ENCODE results near the gene EPHA5.
A peak's percentile ranks its signal among the peaks of the same experiment; 100 is the strongest.

Gene EPHA5

DNA sequence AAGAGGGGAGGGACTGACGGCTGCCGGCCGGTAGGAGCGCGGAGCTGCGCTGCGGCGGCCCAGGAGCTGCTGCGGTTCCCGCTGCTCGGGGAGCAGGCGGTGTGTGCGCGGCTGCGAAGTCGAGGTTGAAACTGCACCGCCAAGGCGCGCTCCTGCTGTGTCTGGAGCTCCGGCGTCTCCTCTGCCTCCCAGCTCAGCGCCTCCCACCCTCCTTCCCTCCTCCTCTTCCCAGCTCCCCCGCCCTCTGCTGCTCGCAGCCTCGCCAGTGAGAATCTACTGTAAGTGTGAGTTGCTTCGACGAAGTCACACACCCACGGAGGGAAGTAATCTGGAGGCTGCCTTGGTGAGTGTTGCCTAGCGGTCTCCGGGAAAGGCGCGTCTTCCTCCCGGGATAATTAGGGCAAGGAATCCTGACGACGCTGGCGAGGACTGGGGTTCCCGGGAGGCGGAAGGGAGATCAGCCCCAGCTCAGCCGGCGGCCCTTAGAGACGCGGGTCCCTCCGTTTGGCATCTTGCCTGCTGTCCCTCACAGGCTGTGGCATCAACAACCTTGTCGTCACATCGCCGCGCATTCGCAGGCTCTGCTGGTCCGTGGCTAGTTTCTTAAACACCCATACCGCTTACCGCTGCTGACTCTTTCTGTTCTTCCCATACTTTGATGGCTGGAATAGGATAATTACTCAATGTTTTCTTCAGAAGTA is at the start of gene EPHA5:
Gene EPHA5 (minus strand): TSS at position 159 of the 701 bp plus-strand sequence. CDS start 747 bp downstream, outside the sequence.
- ATAC-seq (replicated peaks; ENCODE audit: extremely low read depth, poor library complexity, severe bottlenecking) (peak; percentile 10), DNase-seq (ENCODE audit: low spot score in 2 of 2) (no peak)
- H3K4me1 Mint-ChIP-seq = no peaks in the 10 kb centered on the region
- no peak within 1 kb of the TSS for H3K4me3 Mint-ChIP-seq
- H3K27me3 Mint-ChIP-seq = peaks cover 30% of the 10 kb centered on the region
- no peak within 1 kb of the TSS for H3K27ac Mint-ChIP-seq (ENCODE audit: low read depth)
- H3K36me3 Mint-ChIP-seq (ENCODE audit: insufficient read depth) = no peaks in the 10 kb centered on the region
- peaks cover 24% of the 10 kb centered on the region for H3K9me3 Mint-ChIP-seq

DNA sequence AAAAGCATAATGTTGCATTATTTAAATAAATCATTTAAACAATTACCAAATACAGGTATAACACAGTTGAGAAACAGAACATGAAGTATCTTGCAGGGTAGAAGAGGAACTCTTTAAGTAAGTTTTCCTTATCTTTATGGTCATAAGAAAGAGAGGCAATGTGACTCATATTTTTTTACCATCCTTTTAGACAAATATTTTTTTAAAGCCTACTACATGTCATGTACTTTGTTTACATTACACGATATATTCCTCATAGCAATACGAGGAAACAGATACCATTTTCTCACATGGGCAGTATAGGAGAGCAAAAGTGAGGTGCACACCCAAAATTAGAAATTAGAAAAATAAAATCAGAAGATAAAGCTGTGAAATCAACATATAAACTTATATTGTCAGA is 49.3 kb upstream of the EPHA5 start:
- no peak for DNase-seq (ENCODE audit: low spot score in 2 of 2)
- Mint-ChIP-seq H3K9me3 (peaks cover 11% of the 10 kb centered on the region), H3K4me3 (no peak overlapping the region), H3K36me3 (ENCODE audit: insufficient read depth) (no peaks in the 10 kb centered on the region), H3K27me3 (no peaks in the 10 kb centered on the region), H3K27ac (ENCODE audit: low read depth) (no peak overlapping the region), H3K4me1 (no peaks in the 10 kb centered on the region)
- ATAC-seq (replicated peaks; ENCODE audit: extremely low read depth, poor library complexity, severe bottlenecking) = no peak

DNA sequence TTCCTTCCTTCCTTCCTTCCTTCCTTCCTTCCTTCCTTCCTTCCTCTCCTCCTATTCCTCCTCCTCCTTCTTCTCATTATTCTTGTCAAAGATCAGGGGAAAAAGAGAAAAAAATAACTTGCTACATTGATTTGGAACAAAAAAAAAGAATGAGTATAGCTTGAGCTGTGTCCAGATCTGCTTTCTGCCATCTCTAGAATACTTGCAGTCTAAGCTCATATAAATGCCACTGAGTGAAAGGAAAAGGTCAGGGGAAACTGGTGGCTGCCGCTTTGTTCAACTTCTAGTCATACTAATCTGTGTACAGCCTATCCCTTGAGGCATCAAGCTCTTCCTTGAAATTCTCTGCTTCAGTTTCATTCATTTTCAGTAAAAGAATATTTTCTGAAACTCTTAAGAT is 28.3 kb upstream of the EPHA5 start:
- H3K4me3 Mint-ChIP-seq = no peak overlapping the region
- DNase-seq (ENCODE audit: low spot score in 2 of 2) (no peak), ATAC-seq (replicated peaks; ENCODE audit: extremely low read depth, poor library complexity, severe bottlenecking) (no peak)
- H3K9me3 Mint-ChIP-seq = peaks cover 11% of the 10 kb centered on the region
- H3K36me3 Mint-ChIP-seq (ENCODE audit: insufficient read depth) = no peaks in the 10 kb centered on the region
- H3K4me1 Mint-ChIP-seq = no peaks in the 10 kb centered on the region
- H3K27me3 Mint-ChIP-seq = no peaks in the 10 kb centered on the region
- no peak overlapping the region for H3K27ac Mint-ChIP-seq (ENCODE audit: low read depth)

DNA sequence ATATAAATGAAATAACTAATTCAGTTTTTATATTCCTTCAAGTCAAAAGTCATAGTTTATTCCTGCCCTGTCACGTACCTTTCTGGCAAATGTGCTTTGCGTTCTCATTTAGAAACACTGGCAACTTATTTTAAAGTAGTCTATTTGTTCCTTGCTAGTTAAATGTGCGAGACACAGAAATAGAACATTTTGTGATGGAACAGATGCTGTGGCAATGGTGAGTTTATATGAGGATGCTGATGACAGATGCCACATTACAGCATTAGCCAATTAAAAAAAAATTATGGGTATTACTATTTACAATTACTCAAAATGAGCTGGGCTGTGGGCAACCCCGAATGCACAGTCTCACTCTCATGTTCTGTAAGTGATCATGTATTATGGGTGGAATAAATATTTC is 26.1 kb upstream of the EPHA5 start:
- H3K36me3 Mint-ChIP-seq (ENCODE audit: insufficient read depth) = no peaks in the 10 kb centered on the region
- no peaks in the 10 kb centered on the region for H3K27me3 Mint-ChIP-seq
- no peak for ATAC-seq (replicated peaks; ENCODE audit: extremely low read depth, poor library complexity, severe bottlenecking)
- H3K27ac Mint-ChIP-seq (ENCODE audit: low read depth) = no peak overlapping the region
- no peak overlapping the region for H3K4me3 Mint-ChIP-seq
- DNase-seq (ENCODE audit: low spot score in 2 of 2) = no peak
- peaks cover 11% of the 10 kb centered on the region for H3K9me3 Mint-ChIP-seq
- H3K4me1 Mint-ChIP-seq = no peaks in the 10 kb centered on the region

DNA sequence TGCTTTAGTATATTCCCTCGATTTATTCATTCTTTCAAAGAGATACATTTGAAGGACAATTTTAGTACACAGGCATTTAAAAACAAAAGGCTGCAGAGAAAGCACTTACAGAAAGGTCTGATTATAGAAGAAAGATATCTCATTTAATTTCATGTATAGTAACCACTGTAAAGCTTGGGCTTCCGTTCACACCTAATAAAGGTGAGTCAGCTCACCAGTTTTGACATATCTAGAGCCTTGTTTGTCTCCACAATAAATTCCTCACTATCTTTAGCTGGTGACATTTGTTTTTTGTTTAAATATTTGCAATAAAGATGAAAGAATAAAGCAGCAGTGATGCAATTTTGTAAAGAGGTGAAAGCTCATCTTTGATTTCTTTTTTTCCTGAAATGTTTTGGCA is 1.1 kb upstream of the EPHA5 start:
- H3K36me3 Mint-ChIP-seq (ENCODE audit: insufficient read depth) = no peaks in the 10 kb centered on the region
- H3K4me1 Mint-ChIP-seq = no peaks in the 10 kb centered on the region
- peaks cover 24% of the 10 kb centered on the region for H3K9me3 Mint-ChIP-seq
- ATAC-seq (replicated peaks; ENCODE audit: extremely low read depth, poor library complexity, severe bottlenecking) (no peak), DNase-seq (ENCODE audit: low spot score in 2 of 2) (no peak)
- H3K4me3 Mint-ChIP-seq = no peak overlapping the region
- H3K27me3 Mint-ChIP-seq = peaks cover 30% of the 10 kb centered on the region
- H3K27ac Mint-ChIP-seq (ENCODE audit: low read depth) = no peak overlapping the region

DNA sequence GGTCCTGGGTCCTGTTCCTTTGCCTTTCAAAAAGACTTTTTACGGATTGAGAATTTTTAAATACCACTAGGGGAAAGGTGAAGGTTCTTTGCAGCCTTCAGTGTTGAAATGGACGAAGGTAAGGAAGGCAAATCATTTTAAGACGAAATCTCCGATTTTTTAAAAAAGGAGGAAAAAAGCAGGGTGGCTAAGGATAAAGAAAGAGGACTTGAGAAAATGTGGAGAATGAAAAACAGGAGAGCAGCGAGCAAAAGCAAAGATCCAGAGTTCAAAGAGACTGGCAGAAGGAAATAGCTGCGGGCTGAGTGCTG is 314 bp downstream of the EPHA5 start:
- ATAC-seq (replicated peaks; ENCODE audit: extremely low read depth, poor library complexity, severe bottlenecking) = no peak
- Mint-ChIP-seq H3K36me3 (ENCODE audit: insufficient read depth) (no peaks in the 10 kb centered on the region), H3K27ac (ENCODE audit: low read depth) (no peak overlapping the region), H3K9me3 (peaks cover 24% of the 10 kb centered on the region), H3K27me3 (peaks cover 30% of the 10 kb centered on the region), H3K4me1 (no peaks in the 10 kb centered on the region), H3K4me3 (no peak overlapping the region)
- DNase-seq (ENCODE audit: low spot score in 2 of 2) = no peak

DNA sequence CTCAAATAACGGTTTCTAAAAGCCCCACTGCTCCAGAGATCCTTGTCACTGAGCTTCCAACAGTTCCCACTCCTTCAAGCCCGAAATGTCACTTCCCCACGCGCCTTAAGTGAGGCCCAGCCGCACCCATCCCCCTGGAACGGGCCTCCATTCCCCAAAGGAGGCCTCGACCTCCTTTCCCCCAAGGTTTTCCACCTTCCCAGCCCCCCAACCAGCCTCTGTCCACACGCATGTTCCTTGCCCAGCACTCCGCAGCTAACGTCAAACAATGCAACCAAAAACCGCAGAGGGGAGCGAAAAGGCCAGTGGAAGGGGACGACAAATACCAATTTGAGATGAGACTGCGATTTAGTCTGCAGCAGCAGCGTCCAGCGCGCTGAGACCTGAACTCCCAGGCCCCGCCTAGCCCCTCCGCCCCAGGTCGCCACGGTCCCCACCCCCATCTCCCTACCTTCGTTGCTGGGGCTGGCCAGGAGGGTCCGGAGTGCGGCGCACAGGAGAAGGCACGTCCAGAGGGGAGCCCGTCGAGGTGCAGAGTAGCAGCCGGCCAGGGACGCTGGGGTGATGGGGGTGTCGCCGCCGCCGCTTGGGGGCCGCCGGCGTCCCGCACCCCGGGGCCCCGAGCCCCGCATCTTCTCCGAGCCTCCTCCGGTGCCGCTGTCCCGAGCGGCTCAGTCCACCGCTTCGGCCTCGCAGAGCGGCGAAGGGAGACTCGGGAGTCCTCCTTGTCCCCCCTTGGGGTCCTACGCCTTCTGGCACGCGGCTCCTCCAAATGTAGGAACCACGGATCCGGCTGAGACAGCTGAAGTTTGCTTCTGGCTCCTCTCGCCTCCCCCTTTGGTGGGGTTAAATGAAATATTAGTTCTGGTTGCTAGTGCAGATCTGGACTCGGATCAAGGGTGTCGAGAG is 924 bp downstream of the EPHA5 start:
- H3K4me3 Mint-ChIP-seq = no peak overlapping the region
- DNase-seq (ENCODE audit: low spot score in 2 of 2) = no peak

DNA sequence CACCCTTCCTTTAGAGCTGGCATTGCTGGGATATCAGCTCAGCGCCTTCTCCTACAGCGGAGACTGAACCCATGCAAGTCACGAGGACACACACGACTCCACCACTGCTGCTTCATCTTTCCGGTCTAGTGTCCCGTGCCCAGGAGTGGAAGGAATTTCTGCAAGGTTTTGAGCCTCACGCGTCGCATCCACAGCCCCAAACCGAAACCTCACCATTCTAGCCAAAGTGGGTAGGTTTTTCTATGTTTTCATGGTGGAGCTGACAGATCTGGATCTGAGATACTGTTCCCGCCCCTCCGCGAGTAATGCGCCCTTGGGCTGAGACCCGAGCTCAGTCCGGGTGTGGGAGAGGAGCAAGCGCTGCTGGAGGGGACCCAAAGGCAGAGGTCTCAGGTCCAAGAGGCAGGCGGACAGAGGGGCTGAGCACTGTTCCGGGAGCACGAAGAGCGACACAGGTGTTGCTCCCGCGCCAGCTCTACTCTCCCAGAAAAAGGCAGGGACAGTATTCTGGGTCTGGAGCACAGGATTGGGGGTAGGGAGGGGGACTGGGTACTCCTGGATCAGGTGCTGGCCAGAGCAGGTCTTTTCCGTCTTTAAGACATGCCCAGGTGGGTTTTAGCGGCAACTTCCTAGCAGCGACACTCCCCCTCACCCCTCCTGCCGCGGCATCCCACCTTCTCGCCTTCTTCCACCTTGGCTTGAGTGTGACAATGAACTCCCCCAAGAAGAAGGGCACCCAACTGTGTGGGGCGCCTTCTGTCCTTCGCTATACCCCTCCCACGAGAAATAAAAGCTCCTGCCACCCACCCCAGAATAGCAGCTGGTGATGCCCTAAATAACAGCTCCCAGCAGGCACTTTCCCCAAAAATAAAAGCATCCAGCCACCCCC is 1.8 kb downstream of the EPHA5 start:
- H3K36me3 Mint-ChIP-seq (ENCODE audit: insufficient read depth) = no peaks in the 10 kb centered on the region
- H3K9me3 Mint-ChIP-seq = peaks cover 24% of the 10 kb centered on the region
- ATAC-seq (replicated peaks; ENCODE audit: extremely low read depth, poor library complexity, severe bottlenecking) = no peak
- peaks cover 30% of the 10 kb centered on the region for H3K27me3 Mint-ChIP-seq
- H3K4me3 Mint-ChIP-seq = no peak overlapping the region
- no peaks in the 10 kb centered on the region for H3K4me1 Mint-ChIP-seq
- no peak overlapping the region for H3K27ac Mint-ChIP-seq (ENCODE audit: low read depth)
- no peak for DNase-seq (ENCODE audit: low spot score in 2 of 2)

More for the DNA sequence above, 924 bp downstream of the EPHA5 start:
- Mint-ChIP-seq H3K9me3 (peaks cover 24% of the 10 kb centered on the region), H3K36me3 (ENCODE audit: insufficient read depth) (no peaks in the 10 kb centered on the region), H3K4me1 (no peaks in the 10 kb centered on the region), H3K27me3 (peaks cover 30% of the 10 kb centered on the region), H3K27ac (ENCODE audit: low read depth) (no peak overlapping the region)
- no peak for ATAC-seq (replicated peaks; ENCODE audit: extremely low read depth, poor library complexity, severe bottlenecking)

DNA sequence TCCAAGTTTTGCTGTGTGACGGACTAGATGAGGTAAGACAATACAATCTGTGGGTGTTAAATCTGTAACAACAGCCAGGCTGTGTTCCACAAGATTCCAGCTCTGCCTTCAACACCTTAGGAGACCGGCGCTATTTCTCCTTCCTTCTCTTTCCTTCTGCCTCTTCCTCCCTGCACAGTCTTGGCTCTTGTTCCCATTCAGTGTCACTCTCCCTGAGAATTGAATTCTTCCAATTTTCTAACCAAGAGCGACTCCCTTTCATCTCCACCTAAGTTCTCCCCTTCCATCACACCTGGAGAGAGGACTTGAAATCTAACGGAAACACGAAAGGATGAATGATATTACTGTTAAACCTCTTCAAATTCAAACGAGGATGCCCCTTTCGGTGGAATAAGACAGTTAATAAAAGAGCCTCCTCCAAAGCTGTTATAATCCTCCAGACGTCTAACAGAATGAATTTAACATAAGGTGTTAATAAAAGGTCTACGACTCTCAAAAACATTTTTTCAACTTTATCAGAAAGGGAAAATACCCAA is 2.7 kb downstream of the EPHA5 start:
- peaks cover 30% of the 10 kb centered on the region for H3K27me3 Mint-ChIP-seq
- no peaks in the 10 kb centered on the region for H3K36me3 Mint-ChIP-seq (ENCODE audit: insufficient read depth)
- H3K4me1 Mint-ChIP-seq = no peaks in the 10 kb centered on the region
- DNase-seq (ENCODE audit: low spot score in 2 of 2) = no peak
- no peak overlapping the region for H3K4me3 Mint-ChIP-seq
- ATAC-seq (replicated peaks; ENCODE audit: extremely low read depth, poor library complexity, severe bottlenecking) = no peak
- H3K27ac Mint-ChIP-seq (ENCODE audit: low read depth) = no peak overlapping the region
- H3K9me3 Mint-ChIP-seq = peaks cover 27% of the 10 kb centered on the region

DNA sequence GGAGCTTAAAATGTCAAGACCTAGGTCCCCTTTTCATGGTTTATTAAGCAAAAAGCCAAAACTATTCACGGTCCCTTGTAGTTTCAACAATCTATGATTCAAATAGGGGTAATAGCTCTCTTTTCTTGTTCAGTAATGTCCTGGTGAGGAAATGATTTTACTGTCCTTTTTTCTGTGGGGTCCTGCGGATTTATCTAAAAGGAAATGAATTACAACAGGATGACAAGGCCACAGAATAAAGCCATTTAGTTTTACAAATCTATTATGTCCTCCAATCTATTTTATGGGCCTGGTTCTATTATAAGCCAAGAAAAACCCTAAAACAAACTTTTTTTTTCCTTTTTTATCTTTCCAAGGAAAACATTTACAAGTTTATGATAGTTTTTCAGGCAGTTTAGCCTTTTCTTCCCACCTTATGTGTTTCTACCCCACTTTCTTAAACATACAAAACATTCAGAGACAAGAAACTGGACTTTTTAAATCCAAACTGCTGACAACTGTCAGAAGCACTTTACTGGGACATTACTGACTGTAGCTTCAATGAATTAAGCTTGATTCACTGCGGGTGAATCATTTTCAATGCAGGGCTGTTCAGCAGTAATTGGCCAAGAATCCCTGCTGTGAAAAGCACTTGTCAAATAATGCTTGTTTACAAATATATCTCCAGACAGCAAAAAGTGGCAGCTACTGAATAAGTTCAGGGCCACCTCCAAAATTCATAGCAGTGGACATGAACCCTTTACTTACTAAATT is 4.3 kb downstream of the EPHA5 start:
- Mint-ChIP-seq H3K36me3 (ENCODE audit: insufficient read depth) (no peaks in the 10 kb centered on the region), H3K27ac (ENCODE audit: low read depth) (no peak overlapping the region), H3K9me3 (peaks cover 22% of the 10 kb centered on the region), H3K4me3 (no peak overlapping the region), H3K4me1 (no peaks in the 10 kb centered on the region), H3K27me3 (peaks cover 30% of the 10 kb centered on the region)
- no peak for ATAC-seq (replicated peaks; ENCODE audit: extremely low read depth, poor library complexity, severe bottlenecking)
- DNase-seq (ENCODE audit: low spot score in 2 of 2) = no peak

DNA sequence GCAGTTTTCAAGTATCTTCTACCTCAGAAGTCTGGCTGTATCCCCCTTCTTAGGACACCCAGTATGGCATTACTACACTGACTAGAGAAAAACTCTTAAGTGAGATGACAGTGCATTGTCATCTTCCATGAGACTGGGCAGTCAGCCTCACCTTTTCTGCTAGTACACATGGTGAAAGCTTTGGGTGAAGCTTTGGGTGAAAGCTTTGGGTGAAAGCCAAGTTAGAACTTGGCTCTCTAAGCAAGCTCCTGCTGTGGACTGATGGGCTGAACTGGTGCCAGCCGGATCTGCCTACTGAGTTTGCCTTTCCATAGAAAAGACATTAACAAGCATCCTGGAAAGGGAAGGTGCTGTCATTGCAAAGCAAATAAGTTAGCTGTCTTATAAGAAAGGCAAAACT is 8.8 kb downstream of the EPHA5 start:
- Mint-ChIP-seq H3K4me1 (no peaks in the 10 kb centered on the region), H3K9me3 (peaks cover 11% of the 10 kb centered on the region), H3K27ac (ENCODE audit: low read depth) (no peak overlapping the region), H3K36me3 (ENCODE audit: insufficient read depth) (no peaks in the 10 kb centered on the region), H3K4me3 (no peak overlapping the region), H3K27me3 (no peaks in the 10 kb centered on the region)
- no peak for DNase-seq (ENCODE audit: low spot score in 2 of 2)
- ATAC-seq (replicated peaks; ENCODE audit: extremely low read depth, poor library complexity, severe bottlenecking) = no peak

DNA sequence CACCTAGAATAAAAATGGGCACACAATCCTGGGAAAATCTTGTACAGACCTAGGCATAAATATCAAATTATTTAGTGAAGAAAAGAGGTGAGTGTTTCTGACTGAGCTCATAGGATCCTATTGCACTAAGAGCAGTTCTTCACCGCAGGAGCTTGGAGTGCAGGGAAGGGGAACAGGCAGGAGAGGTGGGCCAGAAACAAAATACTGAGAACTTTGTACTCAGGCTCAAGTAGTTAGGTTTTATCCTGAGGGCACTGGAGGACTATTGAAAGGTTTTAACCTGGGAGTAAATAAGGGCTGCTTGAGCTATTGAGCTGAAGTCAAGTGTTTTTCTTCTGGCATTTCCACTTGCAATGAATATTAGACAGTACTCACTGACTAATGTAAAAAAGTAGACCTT is 12.2 kb downstream of the EPHA5 start:
- Mint-ChIP-seq H3K27me3 (no peaks in the 10 kb centered on the region), H3K4me3 (no peak overlapping the region), H3K36me3 (ENCODE audit: insufficient read depth) (no peaks in the 10 kb centered on the region), H3K27ac (ENCODE audit: low read depth) (no peak overlapping the region), H3K9me3 (peaks cover 11% of the 10 kb centered on the region), H3K4me1 (no peaks in the 10 kb centered on the region)
- DNase-seq (ENCODE audit: low spot score in 2 of 2) = no peak
- ATAC-seq (replicated peaks; ENCODE audit: extremely low read depth, poor library complexity, severe bottlenecking) = no peak
